ENCODE data around the gene CCDC188.

Gene CCDC188

GRCh38 chr22:20129747-20130014 is 21.2 kb downstream of the CCDC188 start:
- TF ChIP-seq MYC (IDR thresholded peaks at IDR 0.05; ENCODE audit: low read depth, low read length) (no peak), POLR2A (IDR thresholded peaks at IDR 0.05; ENCODE audit: extremely low read depth, insufficient read length) (no peak)
- TF ChIP-seq, protein P1, sequence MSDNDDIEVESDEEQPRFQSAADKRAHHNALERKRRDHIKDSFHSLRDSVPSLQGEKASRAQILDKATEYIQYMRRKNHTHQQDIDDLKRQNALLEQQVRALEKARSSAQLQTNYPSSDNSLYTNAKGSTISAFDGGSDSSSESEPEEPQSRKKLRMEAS (IDR thresholded peaks at IDR 0.05; ENCODE audit: low read depth, low read length), result no peak
- TF ChIP-seq, protein P2, sequence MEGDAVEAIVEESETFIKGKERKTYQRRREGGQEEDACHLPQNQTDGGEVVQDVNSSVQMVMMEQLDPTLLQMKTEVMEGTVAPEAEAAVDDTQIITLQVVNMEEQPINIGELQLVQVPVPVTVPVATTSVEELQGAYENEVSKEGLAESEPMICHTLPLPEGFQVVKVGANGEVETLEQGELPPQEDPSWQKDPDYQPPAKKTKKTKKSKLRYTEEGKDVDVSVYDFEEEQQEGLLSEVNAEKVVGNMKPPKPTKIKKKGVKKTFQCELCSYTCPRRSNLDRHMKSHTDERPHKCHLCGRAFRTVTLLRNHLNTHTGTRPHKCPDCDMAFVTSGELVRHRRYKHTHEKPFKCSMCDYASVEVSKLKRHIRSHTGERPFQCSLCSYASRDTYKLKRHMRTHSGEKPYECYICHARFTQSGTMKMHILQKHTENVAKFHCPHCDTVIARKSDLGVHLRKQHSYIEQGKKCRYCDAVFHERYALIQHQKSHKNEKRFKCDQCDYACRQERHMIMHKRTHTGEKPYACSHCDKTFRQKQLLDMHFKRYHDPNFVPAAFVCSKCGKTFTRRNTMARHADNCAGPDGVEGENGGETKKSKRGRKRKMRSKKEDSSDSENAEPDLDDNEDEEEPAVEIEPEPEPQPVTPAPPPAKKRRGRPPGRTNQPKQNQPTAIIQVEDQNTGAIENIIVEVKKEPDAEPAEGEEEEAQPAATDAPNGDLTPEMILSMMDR (IDR thresholded peaks at IDR 0.05; ENCODE audit: low read depth, low read length), result no peak
- no peak overlapping the region for H3K4me3 ChIP-seq (ENCODE audit: low read depth, low read length)
- no peak for DNase-seq (ENCODE audit: low read depth)

DNA sequence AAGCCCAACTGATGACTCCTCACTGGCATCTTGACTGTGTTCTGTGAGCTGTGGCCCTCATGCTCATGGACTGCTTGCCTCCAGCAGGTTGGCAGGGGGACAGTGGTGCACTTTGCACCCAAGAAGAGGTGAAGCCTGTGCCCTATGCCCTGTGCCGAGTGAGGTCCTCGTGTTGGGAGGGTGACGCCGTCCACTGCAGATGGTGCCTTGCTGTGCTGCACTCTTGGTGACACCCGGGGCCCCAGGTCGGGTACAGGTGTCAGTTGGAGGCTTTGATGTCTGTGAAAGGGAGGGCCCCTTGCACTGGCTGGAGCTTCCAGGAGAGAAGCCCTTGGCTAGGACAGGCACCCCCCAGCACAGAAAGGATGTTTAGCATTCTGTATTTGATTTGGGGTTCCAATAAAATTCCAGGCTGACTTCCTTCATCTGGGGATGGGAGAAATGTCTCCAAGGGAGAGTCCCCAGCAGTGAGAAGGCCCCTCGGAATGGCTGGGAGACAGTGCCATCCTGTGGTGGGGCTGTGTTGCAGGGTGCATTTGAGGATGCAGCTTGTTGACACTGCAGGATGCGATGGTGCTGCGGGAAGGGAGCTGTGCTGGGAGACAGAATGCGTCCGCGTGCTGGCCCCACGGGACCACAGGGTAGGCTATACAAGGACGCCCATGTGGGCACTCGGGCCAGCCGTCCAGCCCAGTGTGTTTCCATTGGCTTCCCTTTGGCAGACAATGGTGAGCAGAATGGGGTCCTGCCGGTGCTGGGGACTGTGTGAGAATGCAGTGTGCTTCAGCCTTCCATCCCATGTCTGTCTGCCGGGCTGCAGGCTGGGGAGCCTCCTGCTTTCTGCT is 21.7 kb downstream of the CCDC188 start:
- peak; percentile 54 for DNase-seq (ENCODE audit: low read depth)
- no peak for TF ChIP-seq MYC (IDR thresholded peaks at IDR 0.05; ENCODE audit: low read depth, low read length)
- TF ChIP-seq, protein P2 (IDR thresholded peaks at IDR 0.05; ENCODE audit: low read depth, low read length), result peak; percentile 48
- no peak overlapping the region for H3K4me3 ChIP-seq (ENCODE audit: low read depth, low read length)

DNA sequence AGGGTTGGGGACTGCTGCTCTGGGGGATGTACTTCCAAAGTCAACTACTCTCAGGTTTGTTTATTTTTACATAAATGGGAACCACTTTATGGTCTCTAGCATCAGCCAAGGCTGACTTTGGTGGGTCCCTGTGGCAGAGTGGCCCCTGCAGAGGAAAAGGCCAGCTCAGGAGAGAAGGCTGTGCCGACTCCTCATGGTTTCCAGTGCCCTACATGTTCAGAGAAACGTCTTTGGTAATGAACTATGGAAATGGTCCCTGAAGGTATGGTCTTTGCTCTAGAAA is 22.3 kb downstream of the CCDC188 start:
- H3K4me3 ChIP-seq (ENCODE audit: low read depth, low read length), result no peak overlapping the region
- DNase-seq (ENCODE audit: low read depth), result no peak
- TF ChIP-seq POLR2A (IDR thresholded peaks at IDR 0.05; ENCODE audit: extremely low read depth, insufficient read length), result no peak
- TF ChIP-seq, protein P2 (IDR thresholded peaks at IDR 0.05; ENCODE audit: low read depth, low read length), result no peak
- no peak for TF ChIP-seq MYC (IDR thresholded peaks at IDR 0.05; ENCODE audit: low read depth, low read length)
- TF ChIP-seq, protein P1 (IDR thresholded peaks at IDR 0.05; ENCODE audit: low read depth, low read length), result no peak

DNA sequence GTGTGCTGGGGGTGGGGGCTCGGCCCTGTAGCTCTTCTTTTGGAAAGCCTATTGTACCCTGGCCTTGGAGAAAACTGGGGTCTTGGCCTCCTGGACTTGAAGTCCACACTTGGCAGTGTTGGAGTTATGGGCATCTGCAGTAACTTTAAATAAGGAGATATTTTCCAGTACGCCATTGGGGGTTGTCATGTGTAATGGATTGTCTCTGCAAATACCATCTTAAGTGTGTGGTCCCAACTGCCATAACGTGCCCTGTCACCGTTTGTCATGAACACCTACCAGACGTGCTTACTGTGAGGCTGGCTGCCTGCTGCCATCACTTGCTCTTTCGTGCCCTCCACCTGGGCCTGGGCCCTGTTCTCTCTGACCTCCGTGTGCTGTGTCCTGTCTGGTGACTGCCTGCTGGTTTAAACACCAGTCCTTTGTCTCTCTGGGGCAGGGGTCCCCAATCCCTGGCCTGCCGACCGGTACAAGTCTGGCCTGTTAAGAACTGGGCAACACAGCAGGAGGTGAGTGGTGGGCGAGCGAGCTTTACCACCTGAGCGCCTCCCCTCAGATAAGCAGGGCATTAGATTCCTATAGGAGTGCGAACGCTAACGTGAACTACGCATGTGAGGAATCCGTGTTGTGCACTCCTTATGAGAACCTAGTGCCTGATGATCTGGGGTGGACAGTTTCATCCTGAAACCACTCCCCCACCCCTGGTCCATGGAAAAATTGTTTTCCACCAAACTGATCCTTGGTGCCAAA is 22.8 kb downstream of the CCDC188 start:
- DNase-seq (ENCODE audit: low read depth), result no peak
- TF ChIP-seq MYC (IDR thresholded peaks at IDR 0.05; ENCODE audit: low read depth, low read length), result no peak
- no peak for TF ChIP-seq POLR2A (IDR thresholded peaks at IDR 0.05; ENCODE audit: extremely low read depth, insufficient read length)
- TF ChIP-seq, protein P2 (IDR thresholded peaks at IDR 0.05; ENCODE audit: low read depth, low read length), result no peak
- TF ChIP-seq, protein P1 (IDR thresholded peaks at IDR 0.05; ENCODE audit: low read depth, low read length), result no peak

GRCh38 chr22:20127318-20127868 is 23.5 kb downstream of the CCDC188 start:
- no peak overlapping the region for H3K4me3 ChIP-seq (ENCODE audit: low read depth, low read length)
- DNase-seq (ENCODE audit: low read depth), result no peak
- TF ChIP-seq POLR2A (IDR thresholded peaks at IDR 0.05; ENCODE audit: extremely low read depth, insufficient read length) (no peak), MYC (IDR thresholded peaks at IDR 0.05; ENCODE audit: low read depth, low read length) (no peak)
- TF ChIP-seq, protein P1 (IDR thresholded peaks at IDR 0.05; ENCODE audit: low read depth, low read length), result no peak
- TF ChIP-seq, protein P2 (IDR thresholded peaks at IDR 0.05; ENCODE audit: low read depth, low read length), result no peak

More for the DNA sequence above, 22.8 kb downstream of the CCDC188 start:
- H3K4me3 ChIP-seq (ENCODE audit: low read depth, low read length), result no peak overlapping the region
